A673 (cell line): ENCODE measurements around the gene GLRA3.

Experiments used
- CTCF ChIP-seq: fragments of 300-800, 200-600 bp; sonication (generic); conservative IDR thresholded peaks from 2 replicates; pipeline ENCODE4 v1.5.1; 2017; ENCODE audit warnings: low read depth, mild to moderate bottlenecking, antibody characterized with exemption, low read length, moderate library complexity, mixed read lengths
- EZH2 ChIP-seq: fragments of 200-600 bp; sonication (generic); IDR thresholded peaks from 2 replicates; pipeline ENCODE4 v1.6.1; 2017; ENCODE audit warnings: borderline replicate concordance, low read depth, mild to moderate bottlenecking, mixed read lengths, antibody characterized with exemption, low read length; ENCODE audit not compliant: poor library complexity, severe bottlenecking

DNA sequence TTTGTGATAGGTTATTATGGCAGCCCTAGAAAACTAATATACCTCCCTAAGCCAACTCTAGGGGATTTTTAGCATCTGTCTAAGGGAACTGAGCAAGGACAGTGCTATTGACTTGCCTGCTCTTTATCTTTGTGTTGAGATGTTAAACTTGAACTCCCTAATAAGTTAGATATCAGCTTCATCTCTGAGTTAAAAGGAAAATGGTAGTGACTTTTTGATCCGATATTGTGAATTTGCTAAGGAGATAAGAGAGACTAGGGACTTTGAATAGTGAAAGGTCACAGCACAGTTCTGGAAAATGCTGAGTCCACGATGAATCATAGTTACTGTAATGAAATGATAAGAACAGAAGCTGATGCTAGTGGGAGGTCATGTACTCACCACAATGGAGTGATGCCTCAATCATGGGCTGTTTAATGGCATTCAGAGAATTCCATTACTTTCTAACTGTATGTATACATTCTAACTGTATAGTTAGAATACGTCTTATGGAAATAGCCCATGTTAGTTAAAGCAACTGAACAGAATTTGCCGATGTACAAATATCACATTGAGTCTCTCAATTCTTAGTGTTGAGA lies 147.2 kb downstream of the GLRA3 start:
- TF ChIP-seq CTCF (no peak), EZH2 (no peak)
